Endothelial cell of umbilical vein (primary cell): Measurements from ENCODE around the gene SDK2.

Experiments
- EZH2 ChIP-seq: IDR thresholded peaks from 2 replicates; pipeline ENCODE4 v1.6.1; 2012; ENCODE audit warnings: borderline replicate concordance, low read depth, mild to moderate bottlenecking, moderate library complexity, low read length, inconsistent platforms; ENCODE audit not compliant: severe bottlenecking
- FOS ChIP-seq: IDR thresholded peaks from 2 replicates; pipeline ENCODE4 v1.6.1; 2011; ENCODE audit warnings: mild to moderate bottlenecking, low read length, moderate library complexity, borderline replicate concordance; ENCODE audit not compliant: insufficient read depth
- GATA2 ChIP-seq: IDR thresholded peaks from 2 replicates; pipeline ENCODE4 v1.7.0; 2011; ENCODE audit warnings: low read depth, mild to moderate bottlenecking, moderate library complexity, mixed read lengths, low read length; ENCODE audit not compliant: insufficient read length, insufficient read depth
- MYC ChIP-seq: IDR thresholded peaks from one replicate; pipeline ENCODE4 v1.6.1; 2011; ENCODE audit warnings: mild to moderate bottlenecking, low read depth, low read length
- POLR2A ChIP-seq: IDR thresholded peaks from 2 replicates; pipeline ENCODE4 v1.6.1; 2012; ENCODE audit warnings: low read depth, mild to moderate bottlenecking, control low read depth, low read length
- POLR2AphosphoS5 ChIP-seq: IDR thresholded peaks from 2 replicates; pipeline ENCODE4 v1.6.1; 2012; ENCODE audit warnings: low read depth, mild to moderate bottlenecking, control low read depth, low read length, moderate library complexity; ENCODE audit not compliant: insufficient read depth
- TF ChIP-seq, protein P1 (sequence below), 2 donors: IDR thresholded peaks; 1 replicate in 1 of 2; 2 replicates in 1 of 2; pipeline ENCODE4 v1.5.1; 2011; ENCODE audit warnings: low read length in 2 of 2, mild to moderate bottlenecking in 2 of 2, moderate library complexity in 2 of 2, control low read depth in 1 of 2, inconsistent platforms in 1 of 2, low read depth in 1 of 2; ENCODE audit not compliant: insufficient read depth in 1 of 2; ENCODE audit errors: extremely low read depth in 1 of 2
- TF ChIP-seq, protein P2 (sequence below): IDR thresholded peaks from 2 replicates; pipeline ENCODE4 v1.6.1; 2011; ENCODE audit not compliant: insufficient read depth, insufficient read length

DNA sequence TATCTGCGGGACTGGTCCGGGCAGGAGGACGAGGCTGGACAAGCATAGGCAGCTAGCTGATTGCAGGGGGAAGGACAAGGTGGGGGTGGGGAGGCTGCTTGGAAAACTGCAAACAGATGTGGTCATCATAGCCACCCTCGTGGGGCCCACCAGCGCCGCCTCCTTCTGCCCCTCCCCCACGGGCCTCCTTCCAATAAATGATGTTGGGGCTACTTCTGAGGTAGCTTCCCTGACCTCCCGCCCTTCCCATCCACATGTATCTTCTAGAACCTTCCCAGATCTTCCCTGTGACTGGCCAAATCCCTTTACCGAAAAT lies 320.1 kb downstream of the SDK2 start:
- no peak for TF ChIP-seq FOS
- TF ChIP-seq, protein P1, sequence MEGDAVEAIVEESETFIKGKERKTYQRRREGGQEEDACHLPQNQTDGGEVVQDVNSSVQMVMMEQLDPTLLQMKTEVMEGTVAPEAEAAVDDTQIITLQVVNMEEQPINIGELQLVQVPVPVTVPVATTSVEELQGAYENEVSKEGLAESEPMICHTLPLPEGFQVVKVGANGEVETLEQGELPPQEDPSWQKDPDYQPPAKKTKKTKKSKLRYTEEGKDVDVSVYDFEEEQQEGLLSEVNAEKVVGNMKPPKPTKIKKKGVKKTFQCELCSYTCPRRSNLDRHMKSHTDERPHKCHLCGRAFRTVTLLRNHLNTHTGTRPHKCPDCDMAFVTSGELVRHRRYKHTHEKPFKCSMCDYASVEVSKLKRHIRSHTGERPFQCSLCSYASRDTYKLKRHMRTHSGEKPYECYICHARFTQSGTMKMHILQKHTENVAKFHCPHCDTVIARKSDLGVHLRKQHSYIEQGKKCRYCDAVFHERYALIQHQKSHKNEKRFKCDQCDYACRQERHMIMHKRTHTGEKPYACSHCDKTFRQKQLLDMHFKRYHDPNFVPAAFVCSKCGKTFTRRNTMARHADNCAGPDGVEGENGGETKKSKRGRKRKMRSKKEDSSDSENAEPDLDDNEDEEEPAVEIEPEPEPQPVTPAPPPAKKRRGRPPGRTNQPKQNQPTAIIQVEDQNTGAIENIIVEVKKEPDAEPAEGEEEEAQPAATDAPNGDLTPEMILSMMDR (IDR thresholded peaks at IDR 0.05; ENCODE audit: extremely low read depth in 1 of 2, insufficient read depth in 1 of 2, low read depth in 1 of 2, low read length in 2 of 2): no peak
- TF ChIP-seq, protein P2, sequence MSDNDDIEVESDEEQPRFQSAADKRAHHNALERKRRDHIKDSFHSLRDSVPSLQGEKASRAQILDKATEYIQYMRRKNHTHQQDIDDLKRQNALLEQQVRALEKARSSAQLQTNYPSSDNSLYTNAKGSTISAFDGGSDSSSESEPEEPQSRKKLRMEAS: no peak
- no peak for TF ChIP-seq POLR2A
- TF ChIP-seq EZH2: no peak
- no peak for TF ChIP-seq GATA2
- no peak for TF ChIP-seq MYC
- no peak for TF ChIP-seq POLR2AphosphoS5
